A549 (cell line): ENCODE measurements around the gene GGA2. TPM values are rescaled to one million over a fixed set of nuclear protein-coding genes. Genes with fewer than 3 reads are reported as not detected.

Source experiments
- ATAC-seq, 2 experiments: fragments of 200-7000 bp in 1 of 2; fragments of >200 bp in 1 of 2; cut with Nextera tagmentation in 1 of 2; cut with Tn5 transposase in 1 of 2; 3 replicates each; pipeline versions ENCODE4 v1.8.0 to v1.9.1; 2018 to 2020; ENCODE audit warnings: mild to moderate bottlenecking in 1 of 2, moderate library complexity in 1 of 2
- CTCF ChIA-PET: fragments of 300-600 bp; sonication (Branson Sonifier 250); formaldehyde crosslinking; extraction: SDS; loops from one replicate; lab custom pipeline; 2021; ENCODE audit warnings: antibody characterized with exemption, inconsistent platforms; lab: Yijun Ruan, JAX
- POLR2A ChIA-PET: fragments of 350-600 bp; formaldehyde crosslinking; extraction: SDS; loops from one replicate; lab custom pipeline; 2021; ENCODE audit warnings: antibody characterized with exemption, inconsistent platforms; lab: Yijun Ruan, JAX
- DNase-seq, 2 experiments: peaks; one replicate each; pipeline versions ENCODE4 v3.0.0 to v3.0.0-alpha.2; 2011 to 2016; ENCODE audit warnings: low read depth in 1 of 2, low spot score in 1 of 2
- FAIRE-seq: peaks from 2 replicates; lab custom pipeline; 2011; peaks lifted over from hg19 to GRCh38; lab: Jason Lieb, UNC
- H3K27ac ChIP-seq, 2 experiments: fragments of >200 bp; sonication (Bioruptor Twin); formaldehyde crosslinking; 3 replicates each; pipeline ENCODE4 v1.5.1; 2016 to 2017
- H3K4me1 ChIP-seq: fragments of >200 bp; sonication (Bioruptor Twin); formaldehyde crosslinking; 3 replicates; pipeline ENCODE4 v1.6.1; 2016
- H3K4me2 ChIP-seq: fragments of >200 bp; sonication (Bioruptor Twin); formaldehyde crosslinking; 3 replicates; pipeline ENCODE4 v1.6.1; 2016
- H3K4me3 ChIP-seq: fragments of >200 bp; sonication (Bioruptor Twin); formaldehyde crosslinking; 3 replicates; pipeline ENCODE4 v1.5.1; 2016
- H3K9me3 ChIP-seq: fragments of >200 bp; sonication (Bioruptor Twin); formaldehyde crosslinking; 3 replicates; pipeline ENCODE4 v1.6.1; 2016
- BHLHE40 ChIP-seq: IDR thresholded peaks from 2 replicates; pipeline ENCODE4 v1.6.1; 2012; ENCODE audit warnings: low read depth, low read length, inconsistent platforms
- CBX8 ChIP-seq: fragments of 200-600 bp; sonication (generic); IDR thresholded peaks from 2 replicates; pipeline ENCODE4 v1.6.1; 2016
- CEBPB ChIP-seq, 2 experiments: fragments of >200 bp in 1 of 2; sonication (Bioruptor Twin) in 1 of 2; formaldehyde crosslinking in 1 of 2; IDR thresholded peaks; 2 replicates each; pipeline ENCODE4 v1.6.1; 2012 to 2016
- CHD2 ChIP-seq: fragments of 150-350 bp; IDR thresholded peaks from 2 replicates; pipeline ENCODE4 v1.6.1; 2014; ENCODE audit warnings: low read length; ENCODE audit not compliant: partially characterized antibody
- CHD4 ChIP-seq: fragments of 200-600 bp; sonication (generic); IDR thresholded peaks from 2 replicates; pipeline ENCODE4 v1.6.1; 2016; ENCODE audit warnings: antibody characterized with exemption, mild to moderate bottlenecking, borderline replicate concordance
- EHF ChIP-seq: fragments of 250-450 bp; sonication (Bioruptor Pico); IDR thresholded peaks from 2 replicates; pipeline ENCODE4 v1.5.0; 2020; ENCODE audit warnings: mild to moderate bottlenecking
- EP300 ChIP-seq, 2 experiments: fragments of >200 bp; sonication (Bioruptor Twin); formaldehyde crosslinking; IDR thresholded peaks; 2 replicates in 1 of 2; 3 replicates in 1 of 2; pipeline ENCODE4 v1.6.1; 2016 to 2017
- ESRRA ChIP-seq: fragments of 150-350 bp; IDR thresholded peaks from 2 replicates; pipeline ENCODE4 v1.6.1; 2014; ENCODE audit warnings: mild to moderate bottlenecking, low read length, borderline replicate concordance
- FOSL2 ChIP-seq, 2 experiments: fragments of 450-650 bp in 1 of 2; fragments of >200 bp in 1 of 2; sonication (Bioruptor Twin) in 1 of 2; formaldehyde crosslinking; IDR thresholded peaks; 2 replicates each; pipeline versions ENCODE4 v1.5.0 to v1.6.1; 2016 to 2020; ENCODE audit warnings: mild to moderate bottlenecking in 1 of 2, moderate library complexity in 1 of 2
- FOXS1 ChIP-seq: fragments of 250-450 bp; sonication (Bioruptor Pico); IDR thresholded peaks from 2 replicates; pipeline ENCODE4 v1.5.0; 2020; ENCODE audit warnings: mild to moderate bottlenecking, moderate library complexity
- HDAC2 ChIP-seq: fragments of 200-600 bp; sonication (generic); IDR thresholded peaks from 2 replicates; pipeline ENCODE4 v1.6.1; 2016
- HEYL ChIP-seq: fragments of 250-450 bp; sonication (Bioruptor Pico); IDR thresholded peaks from 2 replicates; pipeline ENCODE4 v1.8.0; 2021; ENCODE audit warnings: mild to moderate bottlenecking, moderate library complexity
- HOXA7 ChIP-seq: fragments of 250-450 bp; sonication (Bioruptor Pico); IDR thresholded peaks from 2 replicates; pipeline ENCODE4 v1.5.0; 2020; ENCODE audit warnings: mild to moderate bottlenecking, moderate library complexity
- HOXB5 ChIP-seq: fragments of 250-450 bp; sonication (Bioruptor Pico); IDR thresholded peaks from 2 replicates; pipeline ENCODE4 v1.5.0; 2020; ENCODE audit warnings: mild to moderate bottlenecking, moderate library complexity
- JUN ChIP-seq, 2 experiments: fragments of >200 bp; sonication (Bioruptor Twin); formaldehyde crosslinking; IDR thresholded peaks; 2 replicates in 1 of 2; 3 replicates in 1 of 2; pipeline ENCODE4 v1.6.1; 2016 to 2017
- JUNB ChIP-seq: fragments of >200 bp; sonication (Bioruptor Twin); formaldehyde crosslinking; IDR thresholded peaks from 2 replicates; pipeline ENCODE4 v1.6.1; 2016
- KDM1A ChIP-seq: fragments of 200-600 bp; sonication (generic); IDR thresholded peaks from 2 replicates; pipeline ENCODE4 v1.6.1; 2016; ENCODE audit warnings: low read depth, mild to moderate bottlenecking
- KDM5A ChIP-seq: fragments of 200-600 bp; sonication (generic); IDR thresholded peaks from 2 replicates; pipeline ENCODE4 v1.6.1; 2016; ENCODE audit warnings: antibody characterized with exemption, mild to moderate bottlenecking
- MYC ChIP-seq: IDR thresholded peaks from 2 replicates; pipeline ENCODE4 v1.6.1; 2012; ENCODE audit warnings: mild to moderate bottlenecking, inconsistent platforms, low read length, improper control_type of control experiment, borderline replicate concordance
- NFE2L2 ChIP-seq: fragments of 150-350 bp; conservative IDR thresholded peaks from 2 replicates; pipeline ENCODE4 v1.6.1; 2014; ENCODE audit warnings: low read length
- POLR2A ChIP-seq: IDR thresholded peaks from 2 replicates; pipeline ENCODE4 v1.6.1; 2012; ENCODE audit warnings: mild to moderate bottlenecking, low read length
- POLR2AphosphoS2 ChIP-seq: conservative IDR thresholded peaks from 2 replicates; pipeline ENCODE4 v1.6.1; 2012; ENCODE audit warnings: low read length, improper control_type of control experiment, inconsistent platforms
- TP53 ChIP-seq: fragments of 250-450 bp; sonication (Bioruptor Pico); IDR thresholded peaks from 2 replicates; pipeline ENCODE4 v1.5.0; 2021; ENCODE audit warnings: mild to moderate bottlenecking, moderate library complexity
- ZC3H11A ChIP-seq: fragments of 450-650 bp; IDR thresholded peaks from 2 replicates; pipeline ENCODE4 v1.6.1; 2014; ENCODE audit warnings: antibody characterized with exemption, mild to moderate bottlenecking
- ZNF302 ChIP-seq: fragments of 250-450 bp; sonication (Bioruptor Pico); IDR thresholded peaks from 2 replicates; pipeline ENCODE4 v1.9.0; 2021; ENCODE audit warnings: inconsistent platforms, mild to moderate bottlenecking, moderate library complexity
- WGBS: methylation state at CpG from one replicate; pipeline ENCODE4 v1.1.6; 2017; ENCODE audit errors: missing lambda C conversion rate; 5-methylcytosine and 5-hydroxymethylcytosine counted together
- polyA minus RNA-seq: library from RNA; depleted of rRNA, polyadenylated mRNA; stranded (reverse); fragments of >200 nt; gene quantifications from 2 replicates; pipeline ENCODE4 v1.2.3, GENCODE V29; 2011; rRNA and poly(A)+ RNA removed
- polyA plus RNA-seq, 4 experiments: library from polyadenylated mRNA; depleted of rRNA in 3 of 4; stranded (reverse); fragments of >200 nt; fragmentation: RNase III in 1 of 4; extraction: RNeasy Plus Mini Kit Qiagen cat#74134 plus additional on column Dnase treatment in 1 of 4; gene quantifications; 2 replicates in 3 of 4; 3 replicates in 1 of 4; pipeline ENCODE4 v1.2.3, GENCODE V29; 2011 to 2017
- TF ChIP-seq, protein P1 (sequence below): fragments of >200 bp; sonication (Bioruptor Twin); formaldehyde crosslinking; IDR thresholded peaks from 2 replicates; pipeline ENCODE4 v1.6.1; 2016
- TF ChIP-seq, protein P2 (sequence below): IDR thresholded peaks from 2 replicates; pipeline ENCODE4 v1.6.1; 2012
- TF ChIP-seq, protein P3 (sequence below): IDR thresholded peaks from 2 replicates; pipeline ENCODE4 v1.6.1; 2012
- TF ChIP-seq, protein P4 (sequence below): IDR thresholded peaks from 2 replicates; pipeline ENCODE4 v1.6.1; 2012; ENCODE audit warnings: low read depth, borderline replicate concordance
- TF ChIP-seq, protein P5 (sequence below): fragments of 200-600 bp; sonication (generic); IDR thresholded peaks from 2 replicates; pipeline ENCODE4 v1.6.1; 2016; ENCODE audit warnings: antibody characterized with exemption, mild to moderate bottlenecking, moderate library complexity
- TF ChIP-seq, protein P6 (sequence below): fragments of 150-350 bp; IDR thresholded peaks from 2 replicates; pipeline ENCODE4 v1.6.1; 2014; ENCODE audit warnings: low read depth, mild to moderate bottlenecking, low read length

The GGA2 gene, protein sequence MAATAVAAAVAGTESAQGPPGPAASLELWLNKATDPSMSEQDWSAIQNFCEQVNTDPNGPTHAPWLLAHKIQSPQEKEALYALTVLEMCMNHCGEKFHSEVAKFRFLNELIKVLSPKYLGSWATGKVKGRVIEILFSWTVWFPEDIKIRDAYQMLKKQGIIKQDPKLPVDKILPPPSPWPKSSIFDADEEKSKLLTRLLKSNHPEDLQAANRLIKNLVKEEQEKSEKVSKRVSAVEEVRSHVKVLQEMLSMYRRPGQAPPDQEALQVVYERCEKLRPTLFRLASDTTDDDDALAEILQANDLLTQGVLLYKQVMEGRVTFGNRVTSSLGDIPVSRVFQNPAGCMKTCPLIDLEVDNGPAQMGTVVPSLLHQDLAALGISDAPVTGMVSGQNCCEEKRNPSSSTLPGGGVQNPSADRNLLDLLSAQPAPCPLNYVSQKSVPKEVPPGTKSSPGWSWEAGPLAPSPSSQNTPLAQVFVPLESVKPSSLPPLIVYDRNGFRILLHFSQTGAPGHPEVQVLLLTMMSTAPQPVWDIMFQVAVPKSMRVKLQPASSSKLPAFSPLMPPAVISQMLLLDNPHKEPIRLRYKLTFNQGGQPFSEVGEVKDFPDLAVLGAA
- 56.9 and 57.9 TPM in 2 replicates for polyA plus RNA-seq (2011; rRNA removed)
- 25.6 and 31.0 TPM in 2 replicates for polyA plus RNA-seq (2012; cell fraction: cytosol; rRNA removed)
- polyA plus RNA-seq (2012; cell fraction: nucleus; rRNA removed): 47.8 and 53.9 TPM in 2 replicates
- 29.9 to 33.1 TPM (median 32.7 TPM) in 3 replicates for polyA plus RNA-seq (2017; fragmentation: RNase III; extraction: RNeasy Plus Mini Kit Qiagen cat#74134 plus additional on column Dnase treatment)
- polyA minus RNA-seq: 41.6 and 45.3 TPM in 2 replicates

DNA sequence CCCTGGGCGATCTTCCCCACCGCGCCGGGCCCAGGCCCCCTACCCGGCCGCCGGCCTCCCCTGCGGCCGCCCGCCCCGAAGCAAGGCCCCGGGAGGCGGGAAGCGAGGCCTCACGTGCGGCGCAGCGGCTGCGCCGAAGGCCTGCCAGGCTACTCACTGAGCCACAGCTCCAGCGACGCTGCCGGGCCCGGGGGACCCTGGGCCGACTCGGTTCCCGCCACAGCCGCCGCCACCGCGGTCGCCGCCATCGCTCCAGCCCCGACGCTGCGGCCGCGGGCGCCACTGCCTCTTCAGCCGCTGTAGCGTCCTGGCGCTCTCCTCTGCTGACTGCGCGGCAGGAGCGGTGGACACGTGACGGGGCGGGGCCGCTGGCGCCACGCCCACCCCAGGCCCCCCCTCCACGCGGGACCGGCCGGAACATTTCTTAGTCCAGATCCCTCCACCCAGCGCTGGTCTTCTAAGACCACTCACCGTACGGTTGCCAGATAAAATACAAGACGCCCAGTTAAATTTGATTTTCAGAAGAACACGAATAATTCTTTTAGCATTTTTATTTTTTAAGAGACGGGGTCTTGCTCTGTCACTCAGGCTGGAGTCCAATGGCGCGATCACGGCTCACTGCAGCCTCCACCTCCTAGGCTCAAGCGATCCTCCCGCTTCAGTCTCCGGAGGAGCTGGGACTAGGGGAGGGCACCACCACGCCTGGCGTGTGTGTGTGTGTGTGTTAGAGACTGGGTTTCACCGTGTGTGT, at the start of gene GGA2:
Gene GGA2, minus strand, starts transcription at position 331 of the 751 bp plus-strand sequence. Its CDS starts 83 bp downstream, at position 248.
- 21% methylated on average over 19 of the region's 71 CpGs for WGBS
- peak; percentile 59 to 80 for DNase-seq
- Histone ChIP-seq H3K27ac (peak within 1 kb of the TSS; percentile 81 to 96), H3K4me2 (peak within 1 kb of the TSS; percentile 97), H3K9me3 (no peaks in the 10 kb centered on the region), H3K4me3 (peak within 1 kb of the TSS; percentile 80), H3K4me1 (peaks cover 16% of the 10 kb centered on the region)
- ChIA-PET POLR2A (interaction anchor here (0.6 to 1.0 kb wide), 3 partner anchors 15 to 383 kb away, joined by 3 to 8 read pairs (median 5); partner anchors contain the start of genes EARS2 and UBFD1), CTCF (interaction anchor here (0.6 to 1.5 kb wide), 5 partner anchors 28 to 75 kb away, joined by 3 read pairs; partner anchors contain the start of genes EARS2 and UBFD1)
- ATAC-seq: peak; percentile 91 to 93
- no peak for FAIRE-seq
- no peak for TF ChIP-seq HOXA7
- TF ChIP-seq MYC: no peak; the same call in 1 of the 2 replicates
- TF ChIP-seq JUNB: no peak
- TF ChIP-seq BHLHE40: peak; percentile 24; the same call in 1 of the 2 replicates
- no peak for TF ChIP-seq ZNF302 (CRISPR knock-in tag)
- no peak for TF ChIP-seq HEYL
- TF ChIP-seq ZC3H11A: no peak
- TF ChIP-seq CHD2: no peak
- peak; percentile 57 to 78; a peak in 4 of 5 replicates for TF ChIP-seq JUN (IDR thresholded peaks at IDR 0.05)
- TF ChIP-seq ESRRA: no peak
- no peak for TF ChIP-seq EHF (CRISPR knock-in tag)
- TF ChIP-seq, protein P1, sequence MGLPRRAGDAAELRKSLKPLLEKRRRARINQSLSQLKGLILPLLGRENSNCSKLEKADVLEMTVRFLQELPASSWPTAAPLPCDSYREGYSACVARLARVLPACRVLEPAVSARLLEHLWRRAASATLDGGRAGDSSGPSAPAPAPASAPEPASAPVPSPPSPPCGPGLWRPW: no peak
- TF ChIP-seq, protein P2, sequence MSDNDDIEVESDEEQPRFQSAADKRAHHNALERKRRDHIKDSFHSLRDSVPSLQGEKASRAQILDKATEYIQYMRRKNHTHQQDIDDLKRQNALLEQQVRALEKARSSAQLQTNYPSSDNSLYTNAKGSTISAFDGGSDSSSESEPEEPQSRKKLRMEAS: peak; percentile 80
- TF ChIP-seq, protein P3, sequence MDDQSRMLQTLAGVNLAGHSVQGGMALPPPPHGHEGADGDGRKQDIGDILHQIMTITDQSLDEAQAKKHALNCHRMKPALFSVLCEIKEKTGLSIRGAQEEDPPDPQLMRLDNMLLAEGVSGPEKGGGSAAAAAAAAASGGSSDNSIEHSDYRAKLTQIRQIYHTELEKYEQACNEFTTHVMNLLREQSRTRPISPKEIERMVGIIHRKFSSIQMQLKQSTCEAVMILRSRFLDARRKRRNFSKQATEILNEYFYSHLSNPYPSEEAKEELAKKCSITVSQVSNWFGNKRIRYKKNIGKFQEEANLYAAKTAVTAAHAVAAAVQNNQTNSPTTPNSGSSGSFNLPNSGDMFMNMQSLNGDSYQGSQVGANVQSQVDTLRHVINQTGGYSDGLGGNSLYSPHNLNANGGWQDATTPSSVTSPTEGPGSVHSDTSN: 0 out of 2 replicates have a peak, but pooled peaks have one; percentile 15
- TF ChIP-seq HOXB5 (CRISPR knock-in tag): peak; percentile 73; the same call in 1 of the 2 replicates
- TF ChIP-seq CEBPB (IDR thresholded peaks at IDR 0.05): no peak
- TF ChIP-seq, protein P4, sequence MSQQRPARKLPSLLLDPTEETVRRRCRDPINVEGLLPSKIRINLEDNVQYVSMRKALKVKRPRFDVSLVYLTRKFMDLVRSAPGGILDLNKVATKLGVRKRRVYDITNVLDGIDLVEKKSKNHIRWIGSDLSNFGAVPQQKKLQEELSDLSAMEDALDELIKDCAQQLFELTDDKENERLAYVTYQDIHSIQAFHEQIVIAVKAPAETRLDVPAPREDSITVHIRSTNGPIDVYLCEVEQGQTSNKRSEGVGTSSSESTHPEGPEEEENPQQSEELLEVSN: peak; percentile 93
- TF ChIP-seq HDAC2: no peak
- no peak for TF ChIP-seq CHD4
- TF ChIP-seq, protein P5, sequence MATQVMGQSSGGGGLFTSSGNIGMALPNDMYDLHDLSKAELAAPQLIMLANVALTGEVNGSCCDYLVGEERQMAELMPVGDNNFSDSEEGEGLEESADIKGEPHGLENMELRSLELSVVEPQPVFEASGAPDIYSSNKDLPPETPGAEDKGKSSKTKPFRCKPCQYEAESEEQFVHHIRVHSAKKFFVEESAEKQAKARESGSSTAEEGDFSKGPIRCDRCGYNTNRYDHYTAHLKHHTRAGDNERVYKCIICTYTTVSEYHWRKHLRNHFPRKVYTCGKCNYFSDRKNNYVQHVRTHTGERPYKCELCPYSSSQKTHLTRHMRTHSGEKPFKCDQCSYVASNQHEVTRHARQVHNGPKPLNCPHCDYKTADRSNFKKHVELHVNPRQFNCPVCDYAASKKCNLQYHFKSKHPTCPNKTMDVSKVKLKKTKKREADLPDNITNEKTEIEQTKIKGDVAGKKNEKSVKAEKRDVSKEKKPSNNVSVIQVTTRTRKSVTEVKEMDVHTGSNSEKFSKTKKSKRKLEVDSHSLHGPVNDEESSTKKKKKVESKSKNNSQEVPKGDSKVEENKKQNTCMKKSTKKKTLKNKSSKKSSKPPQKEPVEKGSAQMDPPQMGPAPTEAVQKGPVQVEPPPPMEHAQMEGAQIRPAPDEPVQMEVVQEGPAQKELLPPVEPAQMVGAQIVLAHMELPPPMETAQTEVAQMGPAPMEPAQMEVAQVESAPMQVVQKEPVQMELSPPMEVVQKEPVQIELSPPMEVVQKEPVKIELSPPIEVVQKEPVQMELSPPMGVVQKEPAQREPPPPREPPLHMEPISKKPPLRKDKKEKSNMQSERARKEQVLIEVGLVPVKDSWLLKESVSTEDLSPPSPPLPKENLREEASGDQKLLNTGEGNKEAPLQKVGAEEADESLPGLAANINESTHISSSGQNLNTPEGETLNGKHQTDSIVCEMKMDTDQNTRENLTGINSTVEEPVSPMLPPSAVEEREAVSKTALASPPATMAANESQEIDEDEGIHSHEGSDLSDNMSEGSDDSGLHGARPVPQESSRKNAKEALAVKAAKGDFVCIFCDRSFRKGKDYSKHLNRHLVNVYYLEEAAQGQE: no peak
- TF ChIP-seq KDM5A: no peak
- TF ChIP-seq CBX8: no peak
- TF ChIP-seq FOSL2 (IDR thresholded peaks at IDR 0.05): no peak
- no peak for TF ChIP-seq FOSL2 (CRISPR knock-in tag; IDR thresholded peaks at IDR 0.05)
- peak; percentile 74; the same call in 1 of the 2 replicates for TF ChIP-seq TP53 (CRISPR knock-in tag)
- no peak for TF ChIP-seq KDM1A
- peak; percentile 81 for TF ChIP-seq POLR2A
- no peak for TF ChIP-seq POLR2AphosphoS2
- TF ChIP-seq EP300 (IDR thresholded peaks at IDR 0.05): no peak
- TF ChIP-seq NFE2L2: no peak
- no peak for TF ChIP-seq FOXS1 (CRISPR knock-in tag)
- TF ChIP-seq, protein P6, sequence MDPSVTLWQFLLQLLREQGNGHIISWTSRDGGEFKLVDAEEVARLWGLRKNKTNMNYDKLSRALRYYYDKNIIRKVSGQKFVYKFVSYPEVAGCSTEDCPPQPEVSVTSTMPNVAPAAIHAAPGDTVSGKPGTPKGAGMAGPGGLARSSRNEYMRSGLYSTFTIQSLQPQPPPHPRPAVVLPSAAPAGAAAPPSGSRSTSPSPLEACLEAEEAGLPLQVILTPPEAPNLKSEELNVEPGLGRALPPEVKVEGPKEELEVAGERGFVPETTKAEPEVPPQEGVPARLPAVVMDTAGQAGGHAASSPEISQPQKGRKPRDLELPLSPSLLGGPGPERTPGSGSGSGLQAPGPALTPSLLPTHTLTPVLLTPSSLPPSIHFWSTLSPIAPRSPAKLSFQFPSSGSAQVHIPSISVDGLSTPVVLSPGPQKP: no peak
